Urinary bladder (tissue), 4 donors: ENCODE measurements around the gene ALDH3B2. TPM values are rescaled to one million over a fixed set of nuclear protein-coding genes. Genes with fewer than 3 reads are reported as not detected.

Source experiments
- DNase-seq: peaks from one replicate; pipeline ENCODE4 v3.0.0-alpha.2; 2015; ENCODE audit errors: extremely low spot score
- H3K27ac ChIP-seq: one replicate; pipeline ENCODE4 v1.5.1; 2013; ENCODE audit warnings: low read depth, mild to moderate bottlenecking, moderate library complexity
- H3K36me3 ChIP-seq: one replicate; pipeline ENCODE4 v1.6.1; 2013; ENCODE audit warnings: mild to moderate bottlenecking, moderate library complexity; ENCODE audit not compliant: insufficient read depth
- H3K4me1 ChIP-seq: one replicate; pipeline ENCODE4 v1.6.1; 2013; ENCODE audit warnings: mild to moderate bottlenecking, moderate library complexity; ENCODE audit not compliant: insufficient read depth
- H3K4me3 ChIP-seq: one replicate; pipeline ENCODE4 v1.5.1; 2013; ENCODE audit warnings: low read depth, low read length
- WGBS: extraction: QIAGEN DNeasy Blood & Tissue Kit; methylation state at CpG from one replicate; pipeline ENCODE4 v1.1.7; 2013; 5-methylcytosine and 5-hydroxymethylcytosine counted together
- polyA plus RNA-seq: library from polyadenylated mRNA; stranded (reverse); fragments of 200-250 nt; gene quantifications from one replicate; pipeline ENCODE4 v1.2.3, GENCODE V29; 2013
- total RNA-seq: library from RNA; depleted of rRNA; stranded (reverse); fragments of >200 nt; gene quantifications from one replicate; pipeline ENCODE4 v1.2.3, GENCODE V29; 2014
- donor health status: healthy with polysubstance abuse.
- donor health status: healthy.

ALDH3B2 gene
- total and polyA plus RNA-seq, 2 donors: 1.7 to 2.6 TPM

GRCh38 chr11:67673358-67673757 lies 1.1 kb downstream of the ALDH3B2 start:
- no peaks in the 10 kb centered on the region for H3K4me1 ChIP-seq
- H3K27ac ChIP-seq: no peak overlapping the region
- H3K4me3 ChIP-seq: no peak overlapping the region
- WGBS: 80% methylated on average over 7 of the region's 7 CpGs
- DNase-seq: no peak
- H3K36me3 ChIP-seq: no peaks in the 10 kb centered on the region

- Histone ChIP-seq H3K36me3 (no peaks in the 10 kb centered on the region), H3K4me1 (no peaks in the 10 kb centered on the region), H3K4me3 (no peak overlapping the region), H3K27ac (no peak overlapping the region)
- no peak for DNase-seq
- WGBS: 64% methylated on average over 8 of the region's 8 CpGs
These were observed 3.3 kb downstream of the ALDH3B2 start for GRCh38 chr11:67671211-67671520.

- Histone ChIP-seq H3K4me3 (no peak overlapping the region), H3K36me3 (no peaks in the 10 kb centered on the region), H3K27ac (no peak overlapping the region), H3K4me1 (no peaks in the 10 kb centered on the region)
- WGBS: 84% methylated on average over 23 of the region's 23 CpGs
- DNase-seq: no peak
These were observed 3.9 kb downstream of the ALDH3B2 start for GRCh38 chr11:67670316-67671210.

- no peak for DNase-seq
- Histone ChIP-seq H3K4me1 (no peaks in the 10 kb centered on the region), H3K27ac (no peak overlapping the region), H3K4me3 (no peak overlapping the region), H3K36me3 (no peaks in the 10 kb centered on the region)
- WGBS: 69% methylated on average over 5 of the region's 5 CpGs
These were observed 6.3 kb downstream of the ALDH3B2 start for GRCh38 chr11:67668192-67668551.

- no peak for DNase-seq
- H3K36me3 ChIP-seq: no peaks in the 10 kb centered on the region
- no peak overlapping the region for H3K4me3 ChIP-seq
- WGBS: 80% methylated on average over 26 of the region's 26 CpGs
- H3K27ac ChIP-seq: no peak overlapping the region
- no peaks in the 10 kb centered on the region for H3K4me1 ChIP-seq
These were observed 6.8 kb downstream of the ALDH3B2 start for GRCh38 chr11:67667490-67668191.

- no peak overlapping the region for H3K27ac ChIP-seq
- no peak for DNase-seq
- 75% methylated on average over 20 of the region's 20 CpGs for WGBS
These were observed 7.5 kb downstream of the ALDH3B2 start for GRCh38 chr11:67666676-67667489.

GRCh38 chr11:67666303-67666645 lies 8.1 kb downstream of the ALDH3B2 start:
- H3K4me1 ChIP-seq: no peaks in the 10 kb centered on the region
- WGBS: 89% methylated on average over 11 of the region's 11 CpGs
- no peaks in the 10 kb centered on the region for H3K36me3 ChIP-seq
- H3K27ac ChIP-seq: no peak overlapping the region
- no peak overlapping the region for H3K4me3 ChIP-seq
- DNase-seq: no peak

More at GRCh38 chr11:67666676-67667489, 7.5 kb downstream of the ALDH3B2 start:
- Histone ChIP-seq H3K4me1 (no peaks in the 10 kb centered on the region), H3K36me3 (no peaks in the 10 kb centered on the region), H3K4me3 (no peak overlapping the region)

- Histone ChIP-seq H3K4me1 (no peaks in the 10 kb centered on the region), H3K4me3 (no peak overlapping the region), H3K27ac (no peak overlapping the region), H3K36me3 (no peaks in the 10 kb centered on the region)
- DNase-seq: no peak
- WGBS: 80% methylated on average over 24 of the region's 24 CpGs
These were observed 8.7 kb downstream of the ALDH3B2 start for GRCh38 chr11:67665541-67666302.

GRCh38 chr11:67664696-67665540 lies 9.5 kb downstream of the ALDH3B2 start:
- DNase-seq: no peak
- no peaks in the 10 kb centered on the region for H3K36me3 ChIP-seq
- H3K4me3 ChIP-seq: no peak overlapping the region
- 89% methylated on average over 33 of the region's 33 CpGs for WGBS
- no peak overlapping the region for H3K27ac ChIP-seq
- H3K4me1 ChIP-seq: no peaks in the 10 kb centered on the region

GRCh38 chr11:67664213-67664585 lies 10.2 kb downstream of the ALDH3B2 start:
- no peak overlapping the region for H3K27ac ChIP-seq
- 92% methylated on average over 16 of the region's 16 CpGs for WGBS
- H3K36me3 ChIP-seq: no peaks in the 10 kb centered on the region
- H3K4me1 ChIP-seq: no peaks in the 10 kb centered on the region
- DNase-seq: no peak
- no peak overlapping the region for H3K4me3 ChIP-seq

- no peak overlapping the region for H3K4me3 ChIP-seq
- H3K4me1 ChIP-seq: no peaks in the 10 kb centered on the region
- no peaks in the 10 kb centered on the region for H3K36me3 ChIP-seq
- no peak overlapping the region for H3K27ac ChIP-seq
- 93% methylated on average over 22 of the region's 22 CpGs for WGBS
- no peak for DNase-seq
These were observed 10.8 kb downstream of the ALDH3B2 start for GRCh38 chr11:67663532-67664212.

- 82% methylated on average over 19 of the region's 19 CpGs for whole genome bisulfite sequencing
- DNase-seq: no peak
- no peak overlapping the region for H3K27ac ChIP-seq
These were observed 11.4 kb downstream of the ALDH3B2 start for GRCh38 chr11:67662835-67663531.

More at GRCh38 chr11:67662835-67663531, 11.4 kb downstream of the ALDH3B2 start:
- Histone ChIP-seq H3K4me1 (no peaks in the 10 kb centered on the region), H3K4me3 (no peak overlapping the region), H3K36me3 (no peaks in the 10 kb centered on the region)
